H1 (cell line): Measurements from ENCODE around the gene CNR2.

Experiments used
- BACH1 ChIP-seq: IDR thresholded peaks from 2 replicates; pipeline ENCODE4 v1.6.1; 2012; ENCODE audit warnings: low read length, improper control_type of control experiment
- CBX8 ChIP-seq: fragments of 300-800, 300-1000 bp; sonication (generic); IDR thresholded peaks from 2 replicates; pipeline ENCODE4 v1.7.1; 2016; ENCODE audit warnings: low read depth, low read length, borderline replicate concordance
- CHD1 ChIP-seq: IDR thresholded peaks from 2 replicates; pipeline ENCODE4 v1.6.1; 2012; ENCODE audit warnings: low read depth, low read length, improper control_type of control experiment
- CTCF ChIP-seq, 3 experiments: IDR thresholded peaks; 1 replicate in 2 of 3; 2 replicates in 1 of 3; pipeline versions ENCODE4 v1.5.1 to v1.6.1; 2011; ENCODE audit warnings: low read length in 3 of 3, mild to moderate bottlenecking in 3 of 3, inconsistent platforms in 2 of 3, low read depth in 1 of 3, moderate library complexity in 1 of 3; ENCODE audit not compliant: insufficient read depth in 1 of 3; ENCODE audit errors: control extremely low read depth in 1 of 3
- JUND ChIP-seq: IDR thresholded peaks from 2 replicates; pipeline ENCODE4 v1.6.1; 2011; ENCODE audit warnings: mild to moderate bottlenecking, improper control_type of control experiment, low read length
- POLR2A ChIP-seq, 2 experiments: IDR thresholded peaks; 1 replicate in 1 of 2; 2 replicates in 1 of 2; pipeline ENCODE4 v1.6.1; 2011; ENCODE audit warnings: low read depth in 2 of 2, low read length in 2 of 2, mild to moderate bottlenecking in 2 of 2; ENCODE audit errors: control extremely low read depth in 1 of 2
- POLR2AphosphoS5 ChIP-seq: IDR thresholded peaks from 2 replicates; pipeline ENCODE4 v1.6.1; 2011; ENCODE audit warnings: low read depth, low read length
- RFX5 ChIP-seq: IDR thresholded peaks from 2 replicates; pipeline ENCODE4 v1.6.1; 2011; ENCODE audit warnings: low read depth, low read length, improper control_type of control experiment, borderline replicate concordance
- SP2 ChIP-seq: IDR thresholded peaks from 2 replicates; pipeline ENCODE4 v1.6.1; 2012; ENCODE audit warnings: mild to moderate bottlenecking, low read length, inconsistent platforms
- SRF ChIP-seq: IDR thresholded peaks from 2 replicates; pipeline ENCODE4 v1.6.1; 2011; ENCODE audit warnings: mild to moderate bottlenecking, low read depth, low read length, moderate library complexity

GRCh38 chr1:23825076-23825761 lies 87.9 kb downstream of the CNR2 start, which contains the start of gene HMGCL:
- TF ChIP-seq RFX5 (no peak), SRF (no peak), POLR2A (IDR thresholded peaks at IDR 0.05; ENCODE audit: control extremely low read depth in 1 of 2, low read depth in 2 of 2, low read length in 2 of 2) (peak; percentile 94 to 96), CBX8 (no peak), CTCF (IDR thresholded peaks at IDR 0.05; ENCODE audit: control extremely low read depth in 1 of 3, insufficient read depth in 1 of 3, low read depth in 1 of 3, low read length in 3 of 3) (no peak), JUND (no peak), BACH1 (0 out of 2 replicates have a peak, but pooled peaks have one; percentile 19), POLR2AphosphoS5 (peak; percentile 95), SP2 (no peak), CHD1 (no peak)
